H9 (cell line): ENCODE measurements around the gene LDLRAD4. TPM values are rescaled to one million over a fixed set of nuclear protein-coding genes. Genes with fewer than 3 reads are reported as not detected.

ENCODE experiments used
- DNase-seq: peaks from one replicate; pipeline ENCODE4 v3.0.0-alpha.2; 2017
- H2AFZ ChIP-seq: one replicate; pipeline ENCODE4 v1.6.1; 2013; ENCODE audit warnings: mild to moderate bottlenecking, low read length, control low read depth, moderate library complexity
- H2AK5ac ChIP-seq: 2 replicates; pipeline ENCODE4 v1.6.1; 2013; ENCODE audit warnings: low read length, control low read depth, mixed read lengths; ENCODE audit not compliant: insufficient read length
- H2BK120ac ChIP-seq: one replicate; pipeline ENCODE4 v1.6.1; 2013; ENCODE audit warnings: low read depth, mild to moderate bottlenecking, low read length, control low read depth, inconsistent platforms; ENCODE audit not compliant: poor library complexity, severe bottlenecking
- H2BK12ac ChIP-seq: 2 replicates; pipeline ENCODE4 v1.6.1; 2013; ENCODE audit warnings: low read length, control low read depth, mixed read lengths, low read depth; ENCODE audit not compliant: insufficient read length
- H2BK15ac ChIP-seq: 2 replicates; pipeline ENCODE4 v1.6.1; 2013; ENCODE audit warnings: low read depth, low read length, control low read depth
- H2BK20ac ChIP-seq: one replicate; pipeline ENCODE4 v1.6.1; 2013; ENCODE audit warnings: low read depth, mild to moderate bottlenecking, low read length, control low read depth, inconsistent platforms; ENCODE audit not compliant: poor library complexity, severe bottlenecking
- H2BK5ac ChIP-seq: 2 replicates; pipeline ENCODE4 v1.6.1; 2013; ENCODE audit warnings: low read length, control low read depth, mixed read lengths; ENCODE audit not compliant: insufficient read length
- H3K14ac ChIP-seq: 2 replicates; pipeline ENCODE4 v1.6.1; 2013; ENCODE audit warnings: low read length, control low read depth; ENCODE audit not compliant: insufficient read depth
- H3K18ac ChIP-seq: 2 replicates; pipeline ENCODE4 v1.6.1; 2013; ENCODE audit warnings: low read depth, mild to moderate bottlenecking, mixed read lengths, low read length, control low read depth; ENCODE audit not compliant: insufficient read length
- H3K23ac ChIP-seq: 2 replicates; pipeline ENCODE4 v1.6.1; 2013; ENCODE audit warnings: low read length, control low read depth, mixed read lengths, low read depth; ENCODE audit not compliant: insufficient read length
- H3K23me2 ChIP-seq: 2 replicates; pipeline ENCODE4 v1.6.1; 2013; ENCODE audit warnings: low read depth, mild to moderate bottlenecking, mixed read lengths, low read length, control low read depth; ENCODE audit not compliant: insufficient read length, poor library complexity, severe bottlenecking
- H3K27ac ChIP-seq: 2 replicates; pipeline ENCODE4 v1.5.1; 2013; ENCODE audit warnings: low read length, control low read depth, mixed read lengths, low read depth; ENCODE audit not compliant: insufficient read length
- H3K27me3 ChIP-seq: 2 replicates; pipeline ENCODE4 v1.6.1; 2013; ENCODE audit warnings: low read length, control low read depth, inconsistent platforms; ENCODE audit not compliant: insufficient read depth
- H3K4ac ChIP-seq: 2 replicates; pipeline ENCODE4 v1.6.1; 2013; ENCODE audit warnings: low read depth, mild to moderate bottlenecking, control low read depth, inconsistent platforms, low read length, moderate library complexity
- H3K4me1 ChIP-seq: 2 replicates; pipeline ENCODE4 v1.6.1; 2013; ENCODE audit warnings: low read length, control low read depth, inconsistent platforms; ENCODE audit not compliant: insufficient read depth
- H3K4me2 ChIP-seq: 2 replicates; pipeline ENCODE4 v1.6.1; 2013; ENCODE audit warnings: low read length, control low read depth, mixed read lengths; ENCODE audit not compliant: insufficient read length, insufficient read depth
- H3K56ac ChIP-seq: 2 replicates; pipeline ENCODE4 v1.6.1; 2013; ENCODE audit warnings: low read depth, mild to moderate bottlenecking, mixed read lengths, low read length, control low read depth; ENCODE audit not compliant: insufficient read length
- H3K79me1 ChIP-seq: 2 replicates; pipeline ENCODE4 v1.6.1; 2013; ENCODE audit warnings: low read depth, mild to moderate bottlenecking, moderate library complexity, low read length, control low read depth, inconsistent platforms; ENCODE audit not compliant: insufficient read depth, poor library complexity, severe bottlenecking
- H3K79me2 ChIP-seq: 2 replicates; pipeline ENCODE4 v1.6.1; 2013; ENCODE audit warnings: low read length, control low read depth, inconsistent platforms; ENCODE audit not compliant: insufficient read depth
- H3K9ac ChIP-seq: 2 replicates; pipeline ENCODE4 v1.6.1; 2013; ENCODE audit warnings: low read length, control low read depth, mixed read lengths; ENCODE audit not compliant: insufficient read length; ENCODE audit errors: extremely low read depth
- H3K9me3 ChIP-seq: one replicate; pipeline ENCODE4 v1.6.1; 2013; ENCODE audit warnings: low read depth, low read length, inconsistent platforms; ENCODE audit not compliant: control insufficient read depth
- H3T11ph ChIP-seq: one replicate; pipeline ENCODE4 v1.6.1; 2013; ENCODE audit warnings: mild to moderate bottlenecking, low read length, control low read depth, inconsistent platforms
- H4K20me1 ChIP-seq: one replicate; pipeline ENCODE4 v1.6.1; 2013; ENCODE audit not compliant: control insufficient read depth, insufficient read length, insufficient read depth
- H4K5ac ChIP-seq: 2 replicates; pipeline ENCODE4 v1.6.1; 2013; ENCODE audit warnings: low read depth, mild to moderate bottlenecking, mixed read lengths, low read length, control low read depth; ENCODE audit not compliant: insufficient read length
- H4K8ac ChIP-seq: replicated peaks from 2 replicates; pipeline ENCODE4 v1.6.1; 2013; ENCODE audit warnings: low read length, control low read depth, mixed read lengths, low read depth; ENCODE audit not compliant: insufficient read length
- H4K91ac ChIP-seq: 2 replicates; pipeline ENCODE4 v1.6.1; 2013; ENCODE audit warnings: low read depth, mild to moderate bottlenecking, moderate library complexity, mixed read lengths, low read length, control low read depth; ENCODE audit not compliant: insufficient read length
- H3K27ac Mint-ChIP-seq, 3 experiments: 2 replicates in 2 of 3; 3 replicates in 1 of 3; pipeline ENCODE4 v1.8.0; 2020 to 2021; ENCODE audit warnings: mixed read lengths in 3 of 3, mild to moderate bottlenecking in 1 of 3, moderate library complexity in 1 of 3
- H3K27me3 Mint-ChIP-seq: 2 replicates; pipeline ENCODE4 v1.8.0; 2021; ENCODE audit warnings: low read depth, mild to moderate bottlenecking, moderate library complexity, mixed read lengths
- H3K36me3 Mint-ChIP-seq, 3 experiments: 2 replicates in 2 of 3; 3 replicates in 1 of 3; pipeline ENCODE4 v1.8.0; 2020 to 2021; ENCODE audit warnings: low read depth in 3 of 3, mixed read lengths in 3 of 3; ENCODE audit not compliant: insufficient read depth in 1 of 3
- H3K4me1 Mint-ChIP-seq, 2 experiments: 2 replicates each; pipeline ENCODE4 v1.8.0; 2020; ENCODE audit warnings: mixed read lengths in 2 of 2
- H3K4me3 Mint-ChIP-seq, 2 experiments: 2 replicates in 1 of 2; 3 replicates in 1 of 2; pipeline ENCODE4 v1.8.0; 2020 to 2021; ENCODE audit warnings: mild to moderate bottlenecking in 2 of 2, mixed read lengths in 2 of 2, moderate library complexity in 1 of 2
- H3K9me3 Mint-ChIP-seq, 2 experiments: 2 replicates in 1 of 2; 3 replicates in 1 of 2; pipeline ENCODE4 v1.8.0; 2020; ENCODE audit warnings: mild to moderate bottlenecking in 2 of 2, mixed read lengths in 2 of 2, moderate library complexity in 1 of 2
- CTCF ChIP-seq: fragments of 200-600 bp; sonication (generic); conservative IDR thresholded peaks from 3 replicates; pipeline ENCODE4 v1.8.0; 2021; ENCODE audit warnings: antibody characterized with exemption, mild to moderate bottlenecking
- WGBS: extraction: QIAGEN DNeasy Blood & Tissue Kit; methylation state at CpG from one replicate; pipeline ENCODE4 v1.1.7; 2013; ENCODE audit warnings: missing lambda C conversion rate, low lambda C conversion rate, mixed read lengths; ENCODE audit not compliant: insufficient read length; ENCODE audit errors: extremely low coverage; 5-methylcytosine and 5-hydroxymethylcytosine counted together
- total RNA-seq: library from RNA; stranded (reverse); gene quantifications from 2 replicates; pipeline ENCODE4 v1.2.1, GENCODE V29; 2021

Gene LDLRAD4
- total RNA-seq, 1 experiment from 2014 or later: 3.9 TPM

DNA sequence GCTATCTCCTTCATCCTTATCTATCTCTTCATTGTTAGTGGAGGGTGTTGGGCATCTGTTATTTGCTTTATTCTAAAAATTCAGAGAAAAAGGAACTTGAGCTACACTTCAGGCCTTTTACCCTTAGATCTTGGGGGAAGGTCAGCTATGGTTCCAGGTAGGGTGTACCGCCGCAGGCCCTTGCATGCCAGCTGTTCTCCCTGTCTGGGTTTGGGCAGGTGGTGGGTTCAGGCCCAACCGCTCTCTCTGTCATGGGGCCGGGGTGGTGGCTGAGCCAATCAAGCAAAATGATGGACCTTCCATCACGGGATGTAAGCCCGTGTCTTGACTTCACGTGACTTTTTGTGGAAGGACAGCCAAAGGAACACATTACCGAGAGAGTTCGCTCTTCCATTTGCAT is 231.1 kb downstream of the LDLRAD4 start:
- Mint-ChIP-seq H3K9me3 (no peaks in the 10 kb centered on the region), H3K27ac (no peak overlapping the region), H3K27me3 (peaks cover 63% of the 10 kb centered on the region), H3K36me3 (no peaks in the 10 kb centered on the region), H3K4me1 (peaks cover 64 to 70% of the 10 kb centered on the region in 2 experiments), H3K4me3 (no peak overlapping the region)
- no CpG with 5 or more reads among the region's 9 CpGs for WGBS
- Histone ChIP-seq H2BK20ac (no peak overlapping the region), H2AFZ (no peak overlapping the region), H3T11ph (no peak overlapping the region), H3K23me2 (no peaks in the 10 kb centered on the region), H3K79me1 (no peaks in the 10 kb centered on the region), H2BK120ac (no peak overlapping the region), H3K79me2 (no peaks in the 10 kb centered on the region), H3K23ac (no peak overlapping the region), H2AK5ac (no peak overlapping the region), H4K8ac (no peak overlapping the region), H3K27me3 (no peaks in the 10 kb centered on the region), H4K20me1 (no peaks in the 10 kb centered on the region), H2BK5ac (no peak overlapping the region), H3K27ac (no peak overlapping the region), H3K9ac (no peak overlapping the region), H3K14ac (no peak overlapping the region), H2BK15ac (no peak overlapping the region), H4K5ac (no peak overlapping the region), H3K9me3 (no peaks in the 10 kb centered on the region), H4K91ac (no peak overlapping the region), H2BK12ac (no peak overlapping the region), H3K4ac (no peak overlapping the region), H3K4me1 (peaks cover 11% of the 10 kb centered on the region; the same call in 1 of the 2 replicates), H3K56ac (no peak overlapping the region), H3K18ac (no peak overlapping the region), H3K4me2 (no peak overlapping the region)
- DNase-seq: no peak
- no peak for TF ChIP-seq CTCF
